HEK293 (cell line): Measurements from ENCODE around the gene NAP1L1.

ENCODE experiments used
- CTCF ChIA-PET: fragments of 350-600 bp; formaldehyde crosslinking; extraction: SDS; loops from one replicate; lab custom pipeline; 2021; ENCODE audit warnings: antibody characterized with exemption; lab: Yijun Ruan, JAX
- POLR2A ChIA-PET: fragments of 300-600 bp; formaldehyde crosslinking; extraction: SDS; loops from one replicate; lab custom pipeline; 2020; ENCODE audit warnings: antibody characterized with exemption, inconsistent platforms; lab: Yijun Ruan, JAX
- H3K27ac ChIP-seq: fragments of 200-500 bp; sonication (Bioruptor generic); 2 replicates; pipeline ENCODE4 v1.5.1; 2014; ENCODE audit warnings: low read depth, low read length, control low read depth, inconsistent platforms; ENCODE audit errors: extremely low read depth
- H3K36me3 ChIP-seq, 2 experiments: fragments of 200-500 bp in 1 of 2; sonication (Bioruptor generic) in 1 of 2; 1 replicate in 1 of 2; 2 replicates in 1 of 2; pipeline ENCODE4 v1.5.1; 2014 to 2017; ENCODE audit warnings: inconsistent platforms in 2 of 2, low read length in 2 of 2; ENCODE audit not compliant: control insufficient read depth in 2 of 2, insufficient read depth in 1 of 2
- H3K4me1 ChIP-seq: fragments of 200-500 bp; sonication (Bioruptor generic); 2 replicates; pipeline ENCODE4 v1.5.1; 2014; ENCODE audit warnings: mild to moderate bottlenecking, low read length, inconsistent platforms; ENCODE audit not compliant: control insufficient read depth, insufficient read depth
- H3K4me3 ChIP-seq: 2 replicates; pipeline ENCODE4 v1.5.1; 2011; ENCODE audit warnings: low read depth, mild to moderate bottlenecking, control low read depth, low read length, moderate library complexity
- H3K9me3 ChIP-seq: fragments of 200-500 bp; sonication (Bioruptor generic); 2 replicates; pipeline ENCODE4 v1.5.1; 2014; ENCODE audit warnings: low read depth, low read length, inconsistent platforms; ENCODE audit not compliant: control insufficient read depth, insufficient read depth
- MYNN ChIP-seq: fragments of 450-650 bp; formaldehyde crosslinking; IDR thresholded peaks from 2 replicates; pipeline ENCODE4 v1.5.1; 2016; ENCODE audit warnings: missing biosample characterization, missing genetic modification characterization, borderline replicate concordance
- ZSCAN30 ChIP-seq: fragments of 450-650 bp; IDR thresholded peaks from 2 replicates; pipeline ENCODE4 v1.5.1; 2018; ENCODE audit warnings: missing biosample characterization, mild to moderate bottlenecking, missing genetic modification characterization, moderate library complexity
- TF ChIP-seq, protein P1 (sequence below): fragments of 450-650 bp; formaldehyde crosslinking; IDR thresholded peaks from 2 replicates; pipeline ENCODE4 v1.5.1; 2016; ENCODE audit warnings: missing biosample characterization, missing genetic modification characterization, borderline replicate concordance
- TF ChIP-seq, protein P2 (sequence below): fragments of 450-650 bp; formaldehyde crosslinking; IDR thresholded peaks from 2 replicates; pipeline ENCODE4 v1.5.1; 2016; ENCODE audit warnings: missing biosample characterization, missing genetic modification characterization
- TF ChIP-seq, protein P3 (sequence below): fragments of 450-650 bp; formaldehyde crosslinking; IDR thresholded peaks from 2 replicates; pipeline ENCODE4 v1.5.1; 2016; ENCODE audit warnings: missing biosample characterization, missing genetic modification characterization
- TF ChIP-seq, protein P4 (sequence below): fragments of 450-650 bp; formaldehyde crosslinking; IDR thresholded peaks from 2 replicates; pipeline ENCODE4 v1.5.1; 2016; ENCODE audit warnings: missing biosample characterization, missing genetic modification characterization, low read depth
- TF ChIP-seq, protein P5 (sequence below): fragments of 450-650 bp; formaldehyde crosslinking; IDR thresholded peaks from 2 replicates; pipeline ENCODE4 v1.5.1; 2016; ENCODE audit warnings: missing biosample characterization, missing genetic modification characterization

The NAP1L1 gene

DNA sequence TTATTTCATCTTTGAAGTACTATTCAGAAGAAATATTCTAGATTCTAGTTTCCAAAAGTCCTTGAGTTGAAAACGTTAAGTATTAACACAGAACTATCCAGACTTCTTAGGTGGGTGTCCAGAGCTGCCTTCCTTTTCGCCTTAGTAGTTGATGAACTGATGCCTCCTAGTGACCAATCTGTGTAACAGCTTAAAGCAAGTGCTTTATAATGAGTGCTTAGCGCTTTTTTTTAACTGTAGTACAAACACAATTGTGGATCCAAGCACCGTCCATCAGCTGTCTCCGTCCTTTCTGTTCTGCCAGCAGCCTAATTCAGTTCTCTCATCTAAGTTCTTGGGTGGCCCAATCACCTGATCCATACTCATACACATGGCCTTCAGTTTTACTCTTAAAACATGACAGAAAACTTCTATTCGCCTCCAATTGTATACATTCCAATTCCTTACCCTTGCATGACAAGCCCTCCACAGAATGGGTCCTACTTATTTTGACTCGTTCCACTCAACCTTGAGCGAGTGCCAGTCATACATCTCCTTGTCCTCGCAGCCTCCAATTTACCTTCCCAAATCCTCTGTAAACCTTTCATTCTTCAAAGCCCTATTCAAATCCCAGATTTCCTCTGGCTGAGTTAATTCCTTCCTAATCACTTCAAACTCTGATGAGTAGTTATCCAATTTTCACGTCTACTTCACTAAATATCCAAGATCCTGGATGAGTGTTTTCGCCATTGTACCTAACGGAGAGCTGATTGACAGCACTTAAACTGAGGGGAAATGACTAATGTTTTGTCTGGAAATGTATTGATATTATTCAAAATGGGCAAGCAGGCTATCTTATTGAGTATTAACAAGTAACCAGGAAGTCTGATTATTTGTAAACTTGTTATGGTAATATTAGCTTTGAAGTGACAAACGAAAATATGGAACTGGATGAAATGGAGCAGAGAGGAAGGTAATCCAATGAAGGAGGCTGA is 47.1 kb downstream of the NAP1L1 start (continued):
- TF ChIP-seq, protein P1, sequence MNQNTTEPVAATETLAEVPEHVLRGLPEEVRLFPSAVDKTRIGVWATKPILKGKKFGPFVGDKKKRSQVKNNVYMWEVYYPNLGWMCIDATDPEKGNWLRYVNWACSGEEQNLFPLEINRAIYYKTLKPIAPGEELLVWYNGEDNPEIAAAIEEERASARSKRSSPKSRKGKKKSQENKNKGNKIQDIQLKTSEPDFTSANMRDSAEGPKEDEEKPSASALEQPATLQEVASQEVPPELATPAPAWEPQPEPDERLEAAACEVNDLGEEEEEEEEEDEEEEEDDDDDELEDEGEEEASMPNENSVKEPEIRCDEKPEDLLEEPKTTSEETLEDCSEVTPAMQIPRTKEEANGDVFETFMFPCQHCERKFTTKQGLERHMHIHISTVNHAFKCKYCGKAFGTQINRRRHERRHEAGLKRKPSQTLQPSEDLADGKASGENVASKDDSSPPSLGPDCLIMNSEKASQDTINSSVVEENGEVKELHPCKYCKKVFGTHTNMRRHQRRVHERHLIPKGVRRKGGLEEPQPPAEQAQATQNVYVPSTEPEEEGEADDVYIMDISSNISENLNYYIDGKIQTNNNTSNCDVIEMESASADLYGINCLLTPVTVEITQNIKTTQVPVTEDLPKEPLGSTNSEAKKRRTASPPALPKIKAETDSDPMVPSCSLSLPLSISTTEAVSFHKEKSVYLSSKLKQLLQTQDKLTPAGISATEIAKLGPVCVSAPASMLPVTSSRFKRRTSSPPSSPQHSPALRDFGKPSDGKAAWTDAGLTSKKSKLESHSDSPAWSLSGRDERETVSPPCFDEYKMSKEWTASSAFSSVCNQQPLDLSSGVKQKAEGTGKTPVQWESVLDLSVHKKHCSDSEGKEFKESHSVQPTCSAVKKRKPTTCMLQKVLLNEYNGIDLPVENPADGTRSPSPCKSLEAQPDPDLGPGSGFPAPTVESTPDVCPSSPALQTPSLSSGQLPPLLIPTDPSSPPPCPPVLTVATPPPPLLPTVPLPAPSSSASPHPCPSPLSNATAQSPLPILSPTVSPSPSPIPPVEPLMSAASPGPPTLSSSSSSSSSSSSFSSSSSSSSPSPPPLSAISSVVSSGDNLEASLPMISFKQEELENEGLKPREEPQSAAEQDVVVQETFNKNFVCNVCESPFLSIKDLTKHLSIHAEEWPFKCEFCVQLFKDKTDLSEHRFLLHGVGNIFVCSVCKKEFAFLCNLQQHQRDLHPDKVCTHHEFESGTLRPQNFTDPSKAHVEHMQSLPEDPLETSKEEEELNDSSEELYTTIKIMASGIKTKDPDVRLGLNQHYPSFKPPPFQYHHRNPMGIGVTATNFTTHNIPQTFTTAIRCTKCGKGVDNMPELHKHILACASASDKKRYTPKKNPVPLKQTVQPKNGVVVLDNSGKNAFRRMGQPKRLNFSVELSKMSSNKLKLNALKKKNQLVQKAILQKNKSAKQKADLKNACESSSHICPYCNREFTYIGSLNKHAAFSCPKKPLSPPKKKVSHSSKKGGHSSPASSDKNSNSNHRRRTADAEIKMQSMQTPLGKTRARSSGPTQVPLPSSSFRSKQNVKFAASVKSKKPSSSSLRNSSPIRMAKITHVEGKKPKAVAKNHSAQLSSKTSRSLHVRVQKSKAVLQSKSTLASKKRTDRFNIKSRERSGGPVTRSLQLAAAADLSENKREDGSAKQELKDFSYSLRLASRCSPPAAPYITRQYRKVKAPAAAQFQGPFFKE (tag by site-specific recombination) = no peak
- TF ChIP-seq, protein P2, sequence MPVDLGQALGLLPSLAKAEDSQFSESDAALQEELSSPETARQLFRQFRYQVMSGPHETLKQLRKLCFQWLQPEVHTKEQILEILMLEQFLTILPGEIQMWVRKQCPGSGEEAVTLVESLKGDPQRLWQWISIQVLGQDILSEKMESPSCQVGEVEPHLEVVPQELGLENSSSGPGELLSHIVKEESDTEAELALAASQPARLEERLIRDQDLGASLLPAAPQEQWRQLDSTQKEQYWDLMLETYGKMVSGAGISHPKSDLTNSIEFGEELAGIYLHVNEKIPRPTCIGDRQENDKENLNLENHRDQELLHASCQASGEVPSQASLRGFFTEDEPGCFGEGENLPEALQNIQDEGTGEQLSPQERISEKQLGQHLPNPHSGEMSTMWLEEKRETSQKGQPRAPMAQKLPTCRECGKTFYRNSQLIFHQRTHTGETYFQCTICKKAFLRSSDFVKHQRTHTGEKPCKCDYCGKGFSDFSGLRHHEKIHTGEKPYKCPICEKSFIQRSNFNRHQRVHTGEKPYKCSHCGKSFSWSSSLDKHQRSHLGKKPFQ (tag by site-specific recombination) = no peak
- TF ChIP-seq ZSCAN30 = 0 out of 2 replicates have a peak, but pooled peaks have one; percentile 35

DNA sequence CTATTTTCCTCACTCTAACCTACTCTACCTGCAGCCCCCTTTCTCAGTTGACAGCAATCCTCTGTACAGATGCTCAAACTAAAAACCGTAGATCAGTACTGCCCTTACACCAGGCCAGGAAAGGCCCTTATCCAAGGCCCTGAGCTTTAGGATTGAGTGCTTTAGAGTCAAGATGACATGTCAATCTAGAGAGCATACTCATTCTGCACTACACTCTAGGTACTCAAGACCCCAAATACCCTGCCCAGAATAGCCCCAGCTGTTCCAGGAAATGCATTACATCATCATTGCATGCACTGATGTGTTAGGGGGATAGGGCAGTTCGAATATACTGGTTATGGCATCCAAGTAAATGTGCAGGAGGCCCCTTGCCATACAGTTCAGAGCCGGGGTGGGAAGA is 49.4 kb downstream of the NAP1L1 start:
- ChIA-PET CTCF (interaction anchor here (1.0 kb wide), 1 partner anchor 507 kb away, joined by 4 read pairs; no protein-coding TSS in a partner anchor), POLR2A (interaction anchor here (0.5 kb wide), 1 partner anchor 13 kb away, joined by 3 read pairs; no protein-coding TSS in a partner anchor)
- H3K27ac ChIP-seq = no peak overlapping the region

DNA sequence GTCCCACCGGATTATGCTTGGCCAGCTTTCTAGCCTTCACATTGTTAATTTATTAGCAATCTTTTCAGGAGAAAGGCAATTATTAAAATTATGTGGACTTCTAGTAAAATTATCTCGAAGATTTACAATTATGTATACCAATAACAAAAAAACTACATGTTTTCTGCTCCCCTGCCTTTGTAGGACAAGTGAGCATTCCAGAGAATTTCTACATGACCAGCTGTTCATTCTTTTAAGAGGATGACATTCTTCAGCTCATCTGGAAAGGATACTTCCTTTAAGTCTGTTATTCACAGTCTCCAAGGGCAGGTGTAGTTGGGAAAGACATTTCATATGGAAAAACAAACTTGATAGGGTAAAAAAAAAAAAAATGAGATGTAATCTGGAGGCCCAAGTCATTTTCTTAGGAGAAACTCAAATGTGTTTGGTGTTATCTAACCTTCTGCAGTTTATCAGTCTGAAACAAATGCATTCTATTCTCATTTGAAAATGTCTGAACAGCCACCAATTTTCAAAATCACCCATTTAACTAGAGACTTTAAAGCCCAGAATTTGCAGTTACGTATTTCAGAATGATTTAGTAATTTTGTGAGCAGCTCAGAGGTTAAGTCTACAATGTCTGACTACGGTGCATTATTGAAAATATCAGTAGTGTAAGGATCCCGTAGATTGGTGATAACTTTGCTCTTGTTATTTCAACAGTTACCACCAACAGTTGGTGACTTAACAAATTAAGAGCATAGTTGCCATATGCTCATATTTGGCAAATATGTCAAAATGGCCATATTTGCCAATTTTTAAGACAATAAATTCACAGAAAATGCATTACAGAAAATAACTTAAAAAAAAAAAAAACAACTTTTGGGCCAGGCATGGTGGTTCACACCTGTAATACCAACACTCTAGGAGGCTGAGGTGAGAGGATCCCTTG is 51.1 kb downstream of the NAP1L1 start:
- POLR2A ChIA-PET = interaction anchor here (1.6 kb wide), 1 partner anchor 7 kb away, joined by 3 read pairs; no protein-coding TSS in a partner anchor
- Histone ChIP-seq H3K4me3 (no peak overlapping the region), H3K9me3 (no peaks in the 10 kb centered on the region), H3K36me3 (no peaks in the 10 kb centered on the region), H3K27ac (no peak overlapping the region), H3K4me1 (no peaks in the 10 kb centered on the region; the same call in 1 of the 2 replicates)
- CTCF ChIA-PET = interaction anchor here (0.6 to 5.0 kb wide), 9 partner anchors 19 to 553 kb away, joined by 3 to 43 read pairs (median 3); no protein-coding TSS in a partner anchor
- 0 out of 2 replicates have a peak, but pooled peaks have one; percentile 19 for TF ChIP-seq MYNN (tag by site-specific recombination)
- TF ChIP-seq, protein P3, sequence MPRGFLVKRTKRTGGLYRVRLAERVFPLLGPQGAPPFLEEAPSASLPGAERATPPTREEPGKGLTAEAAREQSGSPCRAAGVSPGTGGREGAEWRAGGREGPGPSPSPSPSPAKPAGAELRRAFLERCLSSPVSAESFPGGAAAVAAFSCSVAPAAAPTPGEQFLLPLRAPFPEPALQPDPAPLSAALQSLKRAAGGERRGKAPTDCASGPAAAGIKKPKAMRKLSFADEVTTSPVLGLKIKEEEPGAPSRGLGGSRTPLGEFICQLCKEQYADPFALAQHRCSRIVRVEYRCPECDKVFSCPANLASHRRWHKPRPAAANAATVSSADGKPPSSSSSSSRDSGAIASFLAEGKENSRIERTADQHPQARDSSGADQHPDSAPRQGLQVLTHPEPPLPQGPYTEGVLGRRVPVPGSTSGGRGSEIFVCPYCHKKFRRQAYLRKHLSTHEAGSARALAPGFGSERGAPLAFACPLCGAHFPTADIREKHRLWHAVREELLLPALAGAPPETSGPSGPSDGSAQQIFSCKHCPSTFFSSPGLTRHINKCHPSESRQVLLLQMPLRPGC (tag by site-specific recombination) = no peak

More for the DNA sequence above, 49.4 kb downstream of the NAP1L1 start:
- Histone ChIP-seq H3K36me3 (no peaks in the 10 kb centered on the region), H3K4me1 (no peaks in the 10 kb centered on the region), H3K4me3 (no peak overlapping the region), H3K9me3 (no peaks in the 10 kb centered on the region)
- TF ChIP-seq, protein P4, sequence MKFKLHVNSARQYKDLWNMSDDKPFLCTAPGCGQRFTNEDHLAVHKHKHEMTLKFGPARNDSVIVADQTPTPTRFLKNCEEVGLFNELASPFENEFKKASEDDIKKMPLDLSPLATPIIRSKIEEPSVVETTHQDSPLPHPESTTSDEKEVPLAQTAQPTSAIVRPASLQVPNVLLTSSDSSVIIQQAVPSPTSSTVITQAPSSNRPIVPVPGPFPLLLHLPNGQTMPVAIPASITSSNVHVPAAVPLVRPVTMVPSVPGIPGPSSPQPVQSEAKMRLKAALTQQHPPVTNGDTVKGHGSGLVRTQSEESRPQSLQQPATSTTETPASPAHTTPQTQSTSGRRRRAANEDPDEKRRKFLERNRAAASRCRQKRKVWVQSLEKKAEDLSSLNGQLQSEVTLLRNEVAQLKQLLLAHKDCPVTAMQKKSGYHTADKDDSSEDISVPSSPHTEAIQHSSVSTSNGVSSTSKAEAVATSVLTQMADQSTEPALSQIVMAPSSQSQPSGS (tag by site-specific recombination) = peak; percentile 77
- TF ChIP-seq, protein P5, sequence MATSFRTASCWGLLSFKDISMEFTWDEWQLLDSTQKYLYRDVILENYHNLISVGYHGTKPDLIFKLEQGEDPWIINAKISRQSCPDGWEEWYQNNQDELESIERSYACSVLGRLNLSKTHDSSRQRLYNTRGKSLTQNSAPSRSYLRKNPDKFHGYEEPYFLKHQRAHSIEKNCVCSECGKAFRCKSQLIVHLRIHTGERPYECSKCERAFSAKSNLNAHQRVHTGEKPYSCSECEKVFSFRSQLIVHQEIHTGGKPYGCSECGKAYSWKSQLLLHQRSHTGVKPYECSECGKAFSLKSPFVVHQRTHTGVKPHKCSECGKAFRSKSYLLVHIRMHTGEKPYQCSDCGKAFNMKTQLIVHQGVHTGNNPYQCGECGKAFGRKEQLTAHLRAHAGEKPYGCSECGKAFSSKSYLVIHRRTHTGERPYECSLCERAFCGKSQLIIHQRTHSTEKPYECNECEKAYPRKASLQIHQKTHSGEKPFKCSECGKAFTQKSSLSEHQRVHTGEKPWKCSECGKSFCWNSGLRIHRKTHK = no peak
